ENCODE results near the gene UMAD1.

The UMAD1 gene

GRCh38 chr7:7841027-7841426 lies 200.5 kb downstream of the UMAD1 start:
- DNase-seq (ENCODE audit: low spot score): no peak

DNA sequence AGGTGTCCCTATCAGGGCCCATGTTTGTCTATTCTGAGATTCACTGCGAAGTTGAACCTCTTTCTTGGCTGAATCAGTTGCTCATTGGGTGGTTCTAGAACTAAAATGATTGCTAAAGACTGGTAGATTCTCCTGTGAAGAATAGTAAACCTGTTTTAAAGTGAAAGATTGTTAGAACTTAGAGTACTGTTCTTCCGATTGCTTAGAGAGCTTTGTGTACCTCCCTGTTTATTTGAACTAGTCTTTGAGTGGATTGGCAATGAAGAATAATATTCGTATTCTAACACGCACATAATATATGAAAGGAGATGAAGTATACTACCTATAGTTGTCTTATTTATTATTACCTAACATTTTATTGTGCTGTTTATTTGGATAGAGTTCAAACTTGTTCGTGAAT lies 202.7 kb downstream of the UMAD1 start:
- DNase-seq (ENCODE audit: low spot score): no peak

DNA sequence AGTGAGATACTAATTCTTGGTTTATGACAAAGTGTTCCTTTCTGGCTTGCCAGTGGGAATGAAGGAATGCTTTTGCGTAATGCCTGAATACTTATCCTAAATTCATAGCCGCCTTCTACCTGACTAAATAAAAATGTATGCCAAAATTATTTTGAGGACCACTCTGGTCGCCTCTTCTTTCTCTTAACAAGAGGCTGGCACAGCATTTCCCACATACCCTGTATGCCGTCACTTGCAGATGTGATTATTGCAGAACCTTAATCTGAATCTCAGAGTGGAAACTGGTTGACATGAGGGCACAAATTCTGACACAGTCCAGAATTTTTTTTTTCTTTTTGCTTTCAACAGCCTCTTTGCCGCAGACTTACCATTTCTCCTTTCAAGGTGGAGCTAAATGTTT lies 203.4 kb downstream of the UMAD1 start:
- DNase-seq (ENCODE audit: low spot score): no peak

- no peak for DNase-seq (ENCODE audit: low spot score)
Observed at GRCh38 chr7:7848246-7848645, 207.7 kb downstream of the UMAD1 start.

DNA sequence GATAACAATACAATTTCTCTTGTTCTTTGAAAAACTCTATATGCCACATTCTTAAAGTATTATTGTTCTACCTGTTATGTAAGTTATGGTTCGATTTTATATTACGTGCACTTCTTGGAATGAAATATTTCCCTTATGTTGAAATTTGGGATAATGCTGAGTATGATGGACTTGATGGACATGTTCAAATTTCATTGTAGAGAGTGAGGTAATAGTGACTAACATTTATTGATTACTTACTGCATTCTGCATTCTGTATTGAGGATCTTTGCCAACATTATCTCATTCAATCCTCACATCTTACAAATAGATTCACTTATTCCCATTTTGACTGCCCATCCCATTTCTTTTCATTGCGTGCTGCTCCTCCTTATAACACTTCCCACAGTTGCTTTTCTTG lies 208.3 kb downstream of the UMAD1 start:
- no peak for DNase-seq (ENCODE audit: low spot score)

DNA sequence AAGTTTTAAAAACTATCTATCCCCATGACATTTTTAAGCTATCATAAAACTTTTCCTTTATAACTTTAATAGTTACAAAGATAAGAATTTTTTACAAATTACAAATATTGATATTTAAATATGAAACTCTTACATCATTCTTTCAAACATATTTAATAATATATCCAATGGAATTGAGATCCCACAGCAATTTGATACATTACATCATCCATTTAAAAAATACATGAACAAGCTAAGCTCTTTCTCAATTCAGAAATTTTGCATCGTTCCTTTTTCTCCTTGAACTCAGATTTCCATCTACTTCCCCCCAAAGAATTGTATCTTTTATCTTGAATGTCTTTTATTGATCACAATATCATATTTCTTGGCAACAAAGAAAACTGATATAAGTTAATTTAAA lies 209.6 kb downstream of the UMAD1 start:
- DNase-seq (ENCODE audit: low spot score): no peak

GRCh38 chr7:7851381-7851780 lies 210.8 kb downstream of the UMAD1 start:
- DNase-seq (ENCODE audit: low spot score): no peak

DNA sequence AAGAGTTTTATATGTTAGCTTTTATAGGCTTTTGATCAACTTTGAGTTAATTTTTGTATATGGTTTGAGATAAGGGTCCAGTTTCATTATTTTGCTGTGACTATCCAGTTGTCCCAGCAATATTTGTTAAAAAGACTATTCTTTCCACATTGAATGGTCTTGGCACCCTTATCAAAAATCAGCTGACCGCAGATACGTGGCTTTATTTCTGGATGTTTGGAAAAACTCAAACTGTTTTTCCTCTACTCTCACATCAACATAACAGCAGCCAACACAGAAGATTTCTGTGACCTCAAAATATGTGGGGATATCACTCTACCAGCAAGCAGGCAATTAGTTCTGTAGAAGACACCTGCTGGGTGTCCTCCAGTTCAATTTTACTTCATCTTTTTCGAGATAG lies 211.4 kb downstream of the UMAD1 start:
- no peak for DNase-seq (ENCODE audit: low spot score)

DNA sequence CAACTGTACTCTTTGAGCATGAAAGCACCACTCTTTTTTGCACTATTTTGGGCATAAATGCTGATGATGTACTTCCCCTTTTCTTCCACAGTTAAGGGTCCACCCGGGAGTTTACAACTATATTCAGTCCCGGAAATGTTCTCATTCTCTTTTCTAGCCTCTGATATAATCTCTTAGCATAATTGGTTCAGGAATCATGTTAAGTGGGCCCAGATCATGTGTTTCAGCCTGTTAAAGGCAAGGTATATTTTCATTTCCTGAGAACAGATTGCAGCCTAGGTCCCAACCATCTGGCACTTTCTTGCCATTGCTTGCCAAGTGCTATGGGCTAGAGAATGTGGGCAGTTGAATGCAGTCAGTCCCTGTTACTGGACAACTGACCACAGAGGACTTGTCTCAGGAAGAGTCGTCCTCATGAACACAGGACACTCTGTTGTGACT lies 216.6 kb downstream of the UMAD1 start:
- no peak for DNase-seq (ENCODE audit: low spot score)

- no peak for DNase-seq (ENCODE audit: low spot score)
Observed at GRCh38 chr7:7858559-7858958, 218.0 kb downstream of the UMAD1 start.

DNA sequence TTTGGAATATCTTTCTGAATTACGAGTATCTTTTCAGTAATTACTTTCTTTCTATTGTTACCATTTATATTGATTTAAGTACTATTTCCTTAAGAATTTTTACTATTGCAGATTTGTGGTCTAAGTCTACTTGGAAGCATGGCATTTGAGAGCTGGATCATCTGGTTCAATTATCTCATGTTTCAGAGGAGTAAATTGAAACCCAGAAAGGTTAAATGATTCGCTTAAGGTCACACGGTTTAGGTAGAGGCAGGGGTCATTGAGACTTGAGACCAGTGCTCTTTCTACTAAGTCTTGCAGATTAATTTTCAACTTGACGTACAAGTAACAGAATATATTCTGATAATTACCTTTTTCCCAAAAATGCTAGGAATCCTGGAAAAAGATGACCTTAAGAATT lies 218.9 kb downstream of the UMAD1 start:
- no peak for DNase-seq (ENCODE audit: low spot score)

GRCh38 chr7:7861211-7861633 lies 220.7 kb downstream of the UMAD1 start:
- DNase-seq (ENCODE audit: low spot score): no peak

DNA sequence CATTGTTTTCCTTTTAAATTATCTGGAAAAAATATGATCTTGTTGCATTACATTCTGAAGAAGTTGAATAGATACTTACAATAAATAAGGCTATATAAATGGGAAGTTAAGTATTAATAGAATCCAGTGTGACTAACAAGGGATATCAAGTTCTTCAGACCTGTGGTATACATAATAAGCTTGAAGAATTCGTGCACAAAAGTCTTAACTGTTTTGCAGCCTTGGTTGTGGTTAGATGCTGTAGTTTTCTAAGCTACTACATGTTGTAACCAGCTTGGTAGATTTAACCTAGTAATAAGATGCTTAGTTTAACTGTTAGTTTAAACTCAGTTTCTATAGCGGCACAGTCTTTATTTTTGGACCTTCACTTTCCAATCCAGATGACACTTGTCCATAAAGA lies 221.8 kb downstream of the UMAD1 start:
- no peak for DNase-seq (ENCODE audit: low spot score)

DNA sequence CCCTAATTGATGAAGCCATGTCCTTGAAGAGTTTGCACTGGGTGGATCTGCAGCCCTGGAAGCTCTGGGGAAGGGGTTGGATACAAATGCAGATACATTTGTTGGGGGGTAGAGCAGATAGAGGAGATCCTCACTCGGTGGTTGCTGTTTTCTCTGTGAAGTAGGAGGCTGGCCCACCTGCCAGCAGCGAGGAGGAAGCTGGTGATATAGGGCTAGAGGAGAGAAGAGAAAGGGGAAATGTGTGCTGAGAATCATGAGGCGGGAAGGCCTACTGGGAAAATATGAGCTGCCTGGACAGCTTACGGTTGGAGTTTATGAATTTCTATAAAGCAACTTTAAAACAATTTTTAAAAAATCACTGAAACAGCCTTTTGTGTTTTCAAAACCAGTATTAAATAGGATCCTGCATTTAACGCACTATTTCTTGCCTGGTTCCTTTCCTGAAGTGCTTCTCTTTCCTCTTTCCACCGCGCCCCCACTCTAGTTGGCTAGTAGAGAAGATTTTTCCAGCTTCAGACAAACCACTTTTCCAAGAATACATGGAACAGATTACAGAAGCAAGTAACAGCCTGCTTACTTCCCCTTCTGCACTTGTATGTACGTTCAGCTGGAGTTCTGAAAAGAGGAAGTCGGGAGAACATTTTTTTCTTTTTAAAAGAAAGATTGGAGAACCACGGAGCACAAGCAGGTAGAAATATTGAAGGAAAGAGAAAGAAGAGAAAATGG lies 227.5 kb downstream of the UMAD1 start:
- DNase-seq (ENCODE audit: low spot score): no peak

DNA sequence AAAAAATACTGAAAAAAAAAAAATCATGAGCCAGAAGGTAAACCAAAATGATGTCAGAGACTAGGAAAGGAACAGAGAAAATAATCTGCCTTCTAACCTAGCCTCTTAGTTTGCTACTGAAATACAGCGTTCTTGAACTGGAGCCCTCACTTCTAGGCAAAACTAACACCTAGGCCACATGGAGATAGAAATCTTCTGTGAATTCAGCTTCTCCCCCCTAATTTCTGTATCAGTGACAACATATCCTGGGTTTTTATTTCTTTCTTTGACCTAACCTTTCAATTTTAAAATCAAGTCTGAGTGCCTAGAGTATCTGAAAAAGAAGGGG lies 228.0 kb downstream of the UMAD1 start:
- DNase-seq (ENCODE audit: low spot score): no peak

DNA sequence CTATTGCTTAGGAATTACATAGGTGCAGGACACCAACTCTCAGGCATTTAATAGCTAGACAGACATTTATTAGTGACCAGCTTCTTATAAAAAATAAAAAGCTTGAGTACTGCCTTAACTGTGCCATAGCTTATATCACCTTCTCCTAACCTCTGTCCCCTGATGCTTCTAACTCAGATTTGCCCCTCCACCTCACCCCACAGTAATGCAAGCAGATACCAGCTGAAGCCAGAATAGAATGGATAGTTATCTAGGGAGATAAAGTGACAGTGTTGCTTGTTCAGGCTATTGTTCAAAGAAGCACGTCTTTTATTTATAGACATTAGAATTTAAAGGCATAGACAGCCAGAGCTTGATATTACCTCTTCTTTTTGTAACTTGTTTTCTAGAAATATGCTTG lies 228.5 kb downstream of the UMAD1 start:
- DNase-seq (ENCODE audit: low spot score): no peak

DNA sequence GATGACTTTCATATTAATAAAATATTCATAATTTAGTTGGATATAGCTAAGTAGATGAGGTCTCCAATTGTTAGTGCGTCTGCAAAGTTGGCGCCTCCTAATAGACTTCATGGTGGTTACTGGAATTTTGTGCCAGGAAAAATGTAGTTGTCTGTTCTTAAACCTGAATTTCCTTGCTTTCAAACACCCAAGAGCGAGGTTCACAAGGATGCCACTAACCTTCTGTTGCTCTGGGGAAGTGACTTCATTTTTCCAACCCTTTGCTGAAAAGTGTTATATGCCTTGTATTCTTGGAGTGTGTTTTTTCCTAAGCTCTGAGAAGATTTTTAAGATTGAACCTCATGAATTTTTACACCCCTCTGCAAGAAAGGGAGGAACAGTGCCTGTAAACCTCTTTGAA lies 229.1 kb downstream of the UMAD1 start:
- DNase-seq (ENCODE audit: low spot score): no peak

GRCh38 chr7:7870555-7870954 lies 230.0 kb downstream of the UMAD1 start:
- no peak for DNase-seq (ENCODE audit: low spot score)

DNA sequence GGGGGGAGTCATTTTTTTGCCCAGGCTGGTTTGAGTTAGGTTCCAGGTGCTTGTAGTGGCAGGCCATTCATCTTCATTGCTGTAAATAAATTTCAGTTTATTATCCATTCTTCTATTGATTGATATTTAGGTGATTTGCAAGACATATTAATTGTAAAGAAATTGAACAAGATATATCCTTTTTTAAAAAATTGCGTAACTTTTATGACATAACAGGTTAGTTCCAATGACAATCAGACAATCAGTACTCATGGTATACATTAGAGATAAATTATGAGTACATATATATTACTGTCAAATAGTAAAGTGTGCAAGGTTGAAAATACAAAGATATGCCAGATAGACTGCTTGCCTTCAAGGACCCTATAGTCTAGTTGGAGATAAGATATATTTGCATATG lies 235.9 kb downstream of the UMAD1 start:
- no peak for DNase-seq (ENCODE audit: low spot score)

GRCh38 chr7:7881581-7881980 lies 241.0 kb downstream of the UMAD1 start:
- DNase-seq (ENCODE audit: low spot score): no peak

GRCh38 chr7:7882888-7883287 lies 242.3 kb downstream of the UMAD1 start:
- DNase-seq (ENCODE audit: low spot score): no peak

DNA sequence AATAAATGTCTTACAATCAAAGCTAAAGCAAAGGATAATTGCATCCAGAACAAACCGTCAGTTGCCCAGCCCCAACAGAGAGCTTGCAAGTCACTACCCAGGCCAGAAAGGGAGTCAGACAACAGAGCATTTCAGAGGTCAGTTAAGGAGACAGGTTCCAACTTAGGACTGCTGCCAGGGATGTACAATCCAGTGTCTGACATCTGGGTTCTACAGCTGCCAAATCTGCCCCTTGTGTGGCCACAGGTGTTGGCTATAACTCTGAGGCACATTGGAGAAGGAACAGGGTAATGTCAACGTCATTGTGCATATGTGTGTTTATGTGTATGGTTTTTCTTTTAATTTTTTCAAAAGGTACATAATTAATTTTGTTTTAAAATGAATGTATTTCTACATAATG lies 242.8 kb downstream of the UMAD1 start:
- DNase-seq (ENCODE audit: low spot score): no peak

DNA sequence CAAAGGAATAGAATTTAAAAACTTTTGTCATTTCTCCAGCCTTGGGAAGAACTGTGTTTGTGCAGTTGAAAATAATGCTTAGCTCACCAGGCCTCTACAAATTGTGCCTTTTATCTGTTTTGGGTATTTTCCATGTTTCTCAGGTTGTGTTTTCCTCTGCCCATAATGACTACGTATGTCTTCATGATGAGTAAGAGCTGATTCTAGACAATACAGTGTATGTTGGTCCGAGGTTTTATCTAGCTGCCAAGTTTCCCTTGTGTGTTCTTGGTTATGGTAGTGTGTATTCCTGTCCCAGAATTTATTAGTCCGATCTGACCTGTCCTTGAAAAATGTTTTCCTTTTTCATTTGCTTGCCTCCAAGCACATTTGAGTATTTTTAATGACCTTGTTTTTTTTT lies 244.3 kb downstream of the UMAD1 start:
- no peak for DNase-seq (ENCODE audit: low spot score)

DNA sequence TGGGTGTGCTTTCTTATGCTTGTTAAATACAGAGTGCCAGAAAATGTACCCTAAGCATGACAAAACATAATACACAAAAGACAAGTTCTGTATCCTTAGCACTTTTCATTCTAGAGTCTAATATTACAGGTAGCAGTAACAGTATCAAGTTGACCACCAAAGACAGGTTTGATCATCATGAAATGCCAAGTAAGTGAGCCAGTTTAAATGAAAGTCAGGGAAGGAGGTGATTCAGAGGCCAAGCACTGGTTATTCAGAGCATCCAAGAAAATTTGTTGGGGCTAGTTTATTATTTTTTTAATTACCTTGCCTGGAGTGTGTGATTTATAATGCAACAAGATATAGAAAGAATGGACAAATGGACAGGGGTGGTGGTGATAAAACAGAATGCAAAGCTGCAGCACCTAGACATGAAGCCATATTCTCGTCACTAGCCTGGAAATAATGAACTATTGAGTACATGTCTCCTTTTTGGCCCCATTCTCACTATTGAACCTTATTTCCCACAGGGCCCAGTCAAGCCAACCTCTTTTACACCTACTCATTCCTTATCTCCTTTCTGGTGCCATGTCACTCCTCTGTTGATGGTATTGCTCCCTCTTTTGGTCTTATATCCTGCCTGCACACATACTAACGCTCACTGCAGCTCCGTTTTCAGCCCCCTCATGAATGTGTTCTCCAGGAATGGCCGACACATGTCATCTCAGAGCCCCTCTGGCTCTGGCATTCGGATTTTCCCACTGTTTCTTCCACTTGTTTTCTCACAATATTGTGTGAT lies 249.4 kb downstream of the UMAD1 start:
- DNase-seq (ENCODE audit: low spot score): no peak
